Stimulated activated naive B cell treated with anti-CD40 and anti-IgM and Interleukin-4, amounts not matched to agents 10 μg/mL and 1 μg/mL and 100 μg/mL, for 72 hours (primary cell): ENCODE measurements around the gene ERGIC1.
A peak's percentile ranks its signal among the peaks of the same experiment; 100 is the strongest.
"Not testable (repeated sequence)": the region's sequence is repeated elsewhere in the genome, so short reads cannot be mapped to it uniquely, and the experiment has no call there.

ENCODE experiments used
- ATAC-seq, 2 donors: fragments of 150-1000 bp; cut with Tn5 transposase; replicated peaks; 2 replicates each; pipeline ENCODE4 v1.10.0; 2021; ENCODE audit warnings: moderate library complexity in 1 of 2
- DNase-seq: peaks from one replicate; pipeline ENCODE4 v3.0.0; 2021
- H3K27ac Mint-ChIP-seq: one replicate; pipeline ENCODE4 v1.8.0; 2022; ENCODE audit warnings: mild to moderate bottlenecking, mixed read lengths
- H3K27me3 Mint-ChIP-seq, 2 donors: one replicate each; pipeline ENCODE4 v1.8.0; 2022; ENCODE audit warnings: mixed read lengths in 2 of 2
- H3K36me3 Mint-ChIP-seq, 2 donors: one replicate each; pipeline ENCODE4 v1.8.0; 2022; ENCODE audit warnings: mixed read lengths in 2 of 2, mild to moderate bottlenecking in 1 of 2
- H3K4me1 Mint-ChIP-seq, 2 donors: one replicate each; pipeline ENCODE4 v1.8.0; 2022; ENCODE audit warnings: mixed read lengths in 2 of 2, mild to moderate bottlenecking in 1 of 2
- H3K4me3 Mint-ChIP-seq, 2 donors: one replicate each; pipeline ENCODE4 v1.8.0; 2022; ENCODE audit warnings: mild to moderate bottlenecking in 2 of 2, mixed read lengths in 2 of 2, moderate library complexity in 1 of 2
- H3K9me3 Mint-ChIP-seq, 2 donors: one replicate each; pipeline ENCODE4 v1.8.0; 2022; ENCODE audit warnings: mixed read lengths in 2 of 2, mild to moderate bottlenecking in 1 of 2

Gene ERGIC1

GRCh38 chr5:172854451-172854871 lies 20.4 kb downstream of the ERGIC1 start:
- Mint-ChIP-seq H3K36me3 (peaks cover 10 to 29% of the 10 kb centered on the region in 2 donors), H3K27ac (peak overlapping the region; percentile 3), H3K4me1 (peaks cover 50 to 82% of the 10 kb centered on the region in 2 donors), H3K27me3 (no peaks in the 10 kb centered on the region), H3K4me3 (no peak overlapping the region), H3K9me3 (no peaks in the 10 kb centered on the region)
- no peak for DNase-seq
- ATAC-seq: no peak

- peaks cover 48 to 81% of the 10 kb centered on the region in 2 donors for H3K4me1 Mint-ChIP-seq
Observed at GRCh38 chr5:172854971-172855370, 20.9 kb downstream of the ERGIC1 start.

GRCh38 chr5:172855597-172856292 lies 21.7 kb downstream of the ERGIC1 start:
- peaks cover 50 to 81% of the 10 kb centered on the region in 2 donors for H3K4me1 Mint-ChIP-seq
- no peaks in the 10 kb centered on the region for H3K9me3 Mint-ChIP-seq
- DNase-seq: no peak
- peak overlapping the region; percentile 38 for H3K27ac Mint-ChIP-seq
- H3K27me3 Mint-ChIP-seq: no peaks in the 10 kb centered on the region
- no peak for ATAC-seq
- peaks cover 10 to 26% of the 10 kb centered on the region in 2 donors for H3K36me3 Mint-ChIP-seq
- H3K4me3 Mint-ChIP-seq: no peak overlapping the region

More at GRCh38 chr5:172854971-172855370, 20.9 kb downstream of the ERGIC1 start:
- Mint-ChIP-seq H3K36me3 (peaks cover 10 to 29% of the 10 kb centered on the region in 2 donors), H3K27ac (peak overlapping the region; percentile 26), H3K27me3 (no peaks in the 10 kb centered on the region), H3K4me3 (no peak overlapping the region), H3K9me3 (no peaks in the 10 kb centered on the region)
- DNase-seq: no peak
- ATAC-seq: no peak

GRCh38 chr5:172856336-172856735 lies 22.3 kb downstream of the ERGIC1 start:
- no peaks in the 10 kb centered on the region for H3K9me3 Mint-ChIP-seq
- no peak for ATAC-seq
- H3K36me3 Mint-ChIP-seq: peaks cover 10 to 29% of the 10 kb centered on the region in 2 donors
- no peak for DNase-seq
- H3K27me3 Mint-ChIP-seq: no peaks in the 10 kb centered on the region
- peak overlapping the region; percentile 38 for H3K27ac Mint-ChIP-seq
- peaks cover 54 to 83% of the 10 kb centered on the region in 2 donors for H3K4me1 Mint-ChIP-seq
- no peak overlapping the region for H3K4me3 Mint-ChIP-seq

GRCh38 chr5:172857982-172858381 lies 23.9 kb downstream of the ERGIC1 start:
- Mint-ChIP-seq H3K36me3 (peaks cover 12 to 28% of the 10 kb centered on the region in 2 donors), H3K4me1 (peaks cover 49 to 82% of the 10 kb centered on the region in 2 donors), H3K4me3 (no peak overlapping the region), H3K27me3 (no peaks in the 10 kb centered on the region), H3K9me3 (no peaks in the 10 kb centered on the region), H3K27ac (no peak overlapping the region)
- no peak for ATAC-seq
- no peak for DNase-seq

- H3K4me3 Mint-ChIP-seq: no peak overlapping the region
- no peaks in the 10 kb centered on the region for H3K9me3 Mint-ChIP-seq
- H3K36me3 Mint-ChIP-seq: peaks cover 12 to 28% of the 10 kb centered on the region in 2 donors
- no peak overlapping the region for H3K27ac Mint-ChIP-seq
- H3K27me3 Mint-ChIP-seq: no peaks in the 10 kb centered on the region
- DNase-seq (no peak), ATAC-seq (no peak)
- peaks cover 47 to 80% of the 10 kb centered on the region in 2 donors for H3K4me1 Mint-ChIP-seq
Observed at GRCh38 chr5:172858511-172858989, 24.5 kb downstream of the ERGIC1 start.

- Mint-ChIP-seq H3K9me3 (no peaks in the 10 kb centered on the region), H3K27me3 (no peaks in the 10 kb centered on the region), H3K36me3 (peaks cover 12 to 28% of the 10 kb centered on the region in 2 donors), H3K4me3 (no peak overlapping the region), H3K4me1 (peaks cover 46 to 74% of the 10 kb centered on the region in 2 donors), H3K27ac (peak overlapping the region; percentile 74)
- no peak for DNase-seq
- ATAC-seq: no peak
Observed at GRCh38 chr5:172858990-172859811, 25.1 kb downstream of the ERGIC1 start.

- H3K4me1 Mint-ChIP-seq: peaks cover 42 to 68% of the 10 kb centered on the region in 2 donors
- H3K9me3 Mint-ChIP-seq: no peaks in the 10 kb centered on the region
- H3K36me3 Mint-ChIP-seq: peaks cover 12 to 28% of the 10 kb centered on the region in 2 donors
- no peak for ATAC-seq
- DNase-seq: no peak
- H3K27me3 Mint-ChIP-seq: no peaks in the 10 kb centered on the region
- peak overlapping the region; percentile 59 for H3K27ac Mint-ChIP-seq
- H3K4me3 Mint-ChIP-seq: no peak overlapping the region
Observed at GRCh38 chr5:172859966-172860365, 25.9 kb downstream of the ERGIC1 start.

GRCh38 chr5:172860520-172861443 lies 26.7 kb downstream of the ERGIC1 start:
- Mint-ChIP-seq H3K27ac (peak overlapping the region; percentile 59), H3K9me3 (no peaks in the 10 kb centered on the region), H3K4me3 (no peak overlapping the region), H3K36me3 (peaks cover 12 to 26% of the 10 kb centered on the region in 2 donors), H3K4me1 (peaks cover 41 to 68% of the 10 kb centered on the region in 2 donors), H3K27me3 (no peaks in the 10 kb centered on the region)
- no peak for DNase-seq
- ATAC-seq: peak in 1 of 2 donors; percentile 16

- Mint-ChIP-seq H3K27me3 (no peaks in the 10 kb centered on the region), H3K4me3 (no peak overlapping the region), H3K9me3 (no peaks in the 10 kb centered on the region), H3K36me3 (peaks cover 8 to 20% of the 10 kb centered on the region in 2 donors), H3K4me1 (peaks cover 36 to 68% of the 10 kb centered on the region in 2 donors), H3K27ac (peak overlapping the region; percentile 53)
- ATAC-seq (no peak), DNase-seq (no peak)
Observed at GRCh38 chr5:172861461-172861860, 27.4 kb downstream of the ERGIC1 start.

GRCh38 chr5:172862165-172862801 lies 28.2 kb downstream of the ERGIC1 start:
- Mint-ChIP-seq H3K4me3 (no peak overlapping the region), H3K9me3 (no peaks in the 10 kb centered on the region), H3K4me1 (peaks cover 38 to 69% of the 10 kb centered on the region in 2 donors), H3K27me3 (no peaks in the 10 kb centered on the region), H3K36me3 (peaks cover 8 to 19% of the 10 kb centered on the region in 2 donors), H3K27ac (peak overlapping the region; percentile 26)
- no peak for DNase-seq
- ATAC-seq: no peak

GRCh38 chr5:172864171-172864570 lies 30.1 kb downstream of the ERGIC1 start:
- Mint-ChIP-seq H3K36me3 (peaks cover 11 to 33% of the 10 kb centered on the region in 2 donors), H3K4me1 (peaks cover 48 to 54% of the 10 kb centered on the region in 2 donors)
- H3K4me3 Mint-ChIP-seq, H3K9me3 Mint-ChIP-seq, H3K27me3 Mint-ChIP-seq, DNase-seq, ATAC-seq, H3K27ac Mint-ChIP-seq: not testable (repeated sequence)

GRCh38 chr5:172864747-172865146 lies 30.7 kb downstream of the ERGIC1 start:
- Mint-ChIP-seq H3K36me3 (peaks cover 11 to 33% of the 10 kb centered on the region in 2 donors), H3K4me1 (peaks cover 46 to 49% of the 10 kb centered on the region in 2 donors), H3K4me3 (no peak overlapping the region), H3K27me3 (no peaks in the 10 kb centered on the region), H3K27ac (no peak overlapping the region), H3K9me3 (no peaks in the 10 kb centered on the region)
- ATAC-seq (no peak), DNase-seq (no peak)
